22Rv1 (cell line): ENCODE results near the gene TTC12.

Experiments used
- CTCF ChIP-seq: fragments of 450-650 bp; IDR thresholded peaks from 2 replicates; pipeline ENCODE4 v1.5.1; 2017; ENCODE audit warnings: mild to moderate bottlenecking
- ZFX ChIP-seq: fragments of 450-650 bp; IDR thresholded peaks from 2 replicates; pipeline ENCODE4 v1.6.1; 2017; ENCODE audit warnings: antibody characterized with exemption, borderline replicate concordance

- TF ChIP-seq CTCF (no peak), ZFX (no peak)
Observed at GRCh38 chr11:113363406-113363805, 49.0 kb downstream of the TTC12 start.
